Measurements from ENCODE around the gene MCM8.

DNA sequence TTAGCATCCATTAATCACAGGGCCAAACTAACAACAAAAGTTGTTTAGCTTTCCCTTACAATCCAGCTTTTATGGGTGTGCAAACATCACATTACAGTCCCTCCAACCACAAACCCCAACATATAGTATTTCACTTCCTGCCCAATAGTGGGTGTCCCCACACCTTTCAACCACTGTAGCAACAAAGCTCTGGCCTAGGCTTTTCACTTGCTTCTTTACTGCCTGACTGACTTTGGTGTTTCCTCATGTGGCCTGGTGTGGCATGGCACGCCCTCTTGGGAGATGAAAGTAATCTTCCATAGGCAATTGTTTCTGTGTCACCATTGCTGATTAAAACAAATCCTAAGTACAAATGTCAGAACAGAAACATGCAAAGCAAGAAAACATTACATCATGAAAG is 46.3 kb downstream of the MCM8 start:
- TF ChIP-seq, protein P1, sequence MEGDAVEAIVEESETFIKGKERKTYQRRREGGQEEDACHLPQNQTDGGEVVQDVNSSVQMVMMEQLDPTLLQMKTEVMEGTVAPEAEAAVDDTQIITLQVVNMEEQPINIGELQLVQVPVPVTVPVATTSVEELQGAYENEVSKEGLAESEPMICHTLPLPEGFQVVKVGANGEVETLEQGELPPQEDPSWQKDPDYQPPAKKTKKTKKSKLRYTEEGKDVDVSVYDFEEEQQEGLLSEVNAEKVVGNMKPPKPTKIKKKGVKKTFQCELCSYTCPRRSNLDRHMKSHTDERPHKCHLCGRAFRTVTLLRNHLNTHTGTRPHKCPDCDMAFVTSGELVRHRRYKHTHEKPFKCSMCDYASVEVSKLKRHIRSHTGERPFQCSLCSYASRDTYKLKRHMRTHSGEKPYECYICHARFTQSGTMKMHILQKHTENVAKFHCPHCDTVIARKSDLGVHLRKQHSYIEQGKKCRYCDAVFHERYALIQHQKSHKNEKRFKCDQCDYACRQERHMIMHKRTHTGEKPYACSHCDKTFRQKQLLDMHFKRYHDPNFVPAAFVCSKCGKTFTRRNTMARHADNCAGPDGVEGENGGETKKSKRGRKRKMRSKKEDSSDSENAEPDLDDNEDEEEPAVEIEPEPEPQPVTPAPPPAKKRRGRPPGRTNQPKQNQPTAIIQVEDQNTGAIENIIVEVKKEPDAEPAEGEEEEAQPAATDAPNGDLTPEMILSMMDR (IDR thresholded peaks at IDR 0.05) = no peak
- TF ChIP-seq POLR2A (IDR thresholded peaks at IDR 0.05) (no peak), POLR2AphosphoS5 (IDR thresholded peaks at IDR 0.05) (no peak)

Measured in sigmoid colon (tissue), 4 donors.